Tibial artery (tissue), 4 donors: ENCODE data around the gene ZNF681.

Experiments used
- DNase-seq, 2 donors: peaks; one replicate each; pipeline ENCODE4 v3.0.0-alpha.2; 2019
- H3K27ac ChIP-seq, 2 donors: fragments of 200-600 bp; sonication (generic) in 1 of 2; 1 replicate in 1 of 2; 2 replicates in 1 of 2; pipeline ENCODE4 v1.5.1; 2018 to 2019; ENCODE audit warnings: mild to moderate bottlenecking in 1 of 2
- H3K27me3 ChIP-seq, 2 donors: fragments of 200-600 bp; sonication (generic) in 1 of 2; one replicate each; pipeline versions ENCODE4 v1.5.1 to v1.6.0; 2016 to 2019
- H3K36me3 ChIP-seq, 3 donors: fragments of 200-600 bp; sonication (generic) in 2 of 3; one replicate each; pipeline ENCODE4 v1.5.1; 2016 to 2019; ENCODE audit warnings: mild to moderate bottlenecking in 2 of 3
- H3K4me1 ChIP-seq, 4 donors: fragments of 200-600 bp; sonication (generic) in 2 of 4; 1 replicate in 3 of 4; 2 replicates in 1 of 4; pipeline ENCODE4 v1.5.1; 2016 to 2019
- H3K4me3 ChIP-seq, 2 donors: fragments of 200-600 bp; sonication (generic) in 1 of 2; 1 replicate in 1 of 2; 2 replicates in 1 of 2; pipeline ENCODE4 v1.5.1; 2018 to 2019; ENCODE audit warnings: mild to moderate bottlenecking in 2 of 2
- H3K9me3 ChIP-seq, 3 donors: fragments of 200-600 bp; sonication (generic) in 1 of 3; one replicate each; pipeline ENCODE4 v1.5.1; 2016 to 2019
- CTCF ChIP-seq, 2 experiments: fragments of 200-600 bp in 1 of 2; fragments of 450-650 bp in 1 of 2; IDR thresholded peaks; one replicate each; pipeline ENCODE4 v1.5.1; 2017 to 2019; ENCODE audit warnings: antibody characterized with exemption in 2 of 2, mild to moderate bottlenecking in 1 of 2, moderate library complexity in 1 of 2
- intact Hi-C: fragments of 100-400 bp; cut with DNase I; formaldehyde crosslinking; loops from one replicate; pipeline ENCODE4 v1.15.0; 2023; ENCODE audit warnings: low total_unique reads

The ZNF681 gene

GRCh38 chr19:23789246-23789645, 30.6 kb upstream of the ZNF681 start:
- TF ChIP-seq CTCF (IDR thresholded peaks at IDR 0.05): no peak
- no peaks in the 10 kb centered on the region for H3K27me3 ChIP-seq
- no peak for DNase-seq
- no peak overlapping the region for H3K4me3 ChIP-seq
- intact Hi-C loops: no loop called here
- no peak overlapping the region for H3K27ac ChIP-seq
- H3K9me3 ChIP-seq: no peaks in the 10 kb centered on the region
- peaks cover 0 to 3% (median 0%) of the 10 kb centered on the region in 3 donors for H3K36me3 ChIP-seq
- no peaks in the 10 kb centered on the region for H3K4me1 ChIP-seq

GRCh38 chr19:23788411-23788810, 29.7 kb upstream of the ZNF681 start:
- H3K27ac ChIP-seq: no peak overlapping the region
- H3K9me3 ChIP-seq: no peaks in the 10 kb centered on the region
- no peak for TF ChIP-seq CTCF (IDR thresholded peaks at IDR 0.05)
- DNase-seq: no peak
- H3K27me3 ChIP-seq: no peaks in the 10 kb centered on the region
- intact Hi-C loops: no loop called here
- H3K4me3 ChIP-seq: no peak overlapping the region
- no peaks in the 10 kb centered on the region for H3K4me1 ChIP-seq
- H3K36me3 ChIP-seq: peaks cover 0 to 9% (median 0%) of the 10 kb centered on the region in 3 donors

DNA sequence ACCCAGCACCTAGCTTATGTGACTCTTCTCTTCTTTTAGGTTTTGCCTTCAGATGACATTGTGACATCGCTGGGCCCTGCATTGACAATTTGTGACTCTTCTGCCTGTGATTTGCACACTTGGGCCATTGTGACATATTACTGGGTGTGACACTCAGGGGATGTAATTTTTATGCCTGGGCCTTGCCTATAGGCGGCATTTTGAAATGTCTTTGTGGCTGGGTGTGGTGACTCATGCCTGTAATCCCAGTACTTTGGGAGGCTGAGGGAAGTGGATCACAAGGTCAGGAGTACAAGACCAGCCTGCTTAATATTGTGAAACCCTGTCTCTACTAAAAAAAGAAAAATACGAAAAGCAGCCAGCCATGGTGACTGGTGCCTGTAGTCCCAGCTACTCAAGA, 28.4 kb upstream of the ZNF681 start:
- no peaks in the 10 kb centered on the region for H3K4me1 ChIP-seq
- DNase-seq: no peak
- H3K9me3 ChIP-seq: no peaks in the 10 kb centered on the region
- TF ChIP-seq CTCF (IDR thresholded peaks at IDR 0.05): no peak
- H3K4me3 ChIP-seq: no peak overlapping the region
- peaks cover 0 to 19% (median 2%) of the 10 kb centered on the region in 3 donors for H3K36me3 ChIP-seq
- no peaks in the 10 kb centered on the region for H3K27me3 ChIP-seq
- intact Hi-C loops: no loop called here
- no peak overlapping the region for H3K27ac ChIP-seq

- intact Hi-C loops: no loop called here
- no peaks in the 10 kb centered on the region for H3K9me3 ChIP-seq
- H3K27me3 ChIP-seq: no peaks in the 10 kb centered on the region
- H3K4me1 ChIP-seq: no peaks in the 10 kb centered on the region
- peaks cover 0 to 22% (median 8%) of the 10 kb centered on the region in 3 donors for H3K36me3 ChIP-seq
- H3K4me3 ChIP-seq: no peak overlapping the region
- no peak for TF ChIP-seq CTCF (IDR thresholded peaks at IDR 0.05)
- H3K27ac ChIP-seq: no peak overlapping the region
- DNase-seq: no peak
Measured at GRCh38 chr19:23785982-23786381, 27.3 kb upstream of the ZNF681 start.

DNA sequence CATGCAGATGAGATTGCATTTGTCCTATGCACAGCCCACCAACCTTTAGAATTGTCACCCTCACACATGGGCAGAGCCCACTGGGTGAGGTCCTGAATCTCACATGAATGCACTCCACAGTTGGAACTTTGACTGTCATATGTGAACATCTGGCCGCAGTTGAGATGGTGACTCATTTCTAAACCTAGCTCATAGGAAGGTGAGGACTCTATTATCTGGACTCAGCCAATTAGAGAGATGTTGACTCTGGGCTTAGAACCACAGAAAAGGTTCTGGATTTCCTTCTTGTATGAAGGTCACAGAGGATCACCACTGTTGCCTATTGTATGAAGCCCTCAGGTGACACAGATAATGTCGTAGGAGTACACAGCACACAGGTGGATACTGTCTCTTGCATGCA, 25.6 kb upstream of the ZNF681 start:
- no peak for DNase-seq
- Histone ChIP-seq H3K27me3 (no peaks in the 10 kb centered on the region), H3K9me3 (no peaks in the 10 kb centered on the region), H3K27ac (no peak overlapping the region), H3K36me3 (peaks cover 2 to 29% (median 8%) of the 10 kb centered on the region in 3 donors), H3K4me3 (no peak overlapping the region), H3K4me1 (no peaks in the 10 kb centered on the region)
- TF ChIP-seq CTCF (IDR thresholded peaks at IDR 0.05): no peak
- intact Hi-C loops: no loop called here

- Histone ChIP-seq H3K4me3 (no peak overlapping the region), H3K4me1 (no peaks in the 10 kb centered on the region), H3K27me3 (no peaks in the 10 kb centered on the region), H3K36me3 (peaks cover 2 to 30% (median 8%) of the 10 kb centered on the region in 3 donors), H3K9me3 (no peaks in the 10 kb centered on the region), H3K27ac (no peak overlapping the region)
- intact Hi-C loops: no loop called here
- no peak for TF ChIP-seq CTCF (IDR thresholded peaks at IDR 0.05)
- DNase-seq: no peak
Measured at GRCh38 chr19:23783636-23784035, 24.9 kb upstream of the ZNF681 start.
